ENCODE data around the gene YES1. TPM values are rescaled to one million over a fixed set of nuclear protein-coding genes. Genes with fewer than 3 reads are reported as not detected.
"Not testable (repeated sequence)": the region's sequence is repeated elsewhere in the genome, so short reads cannot be mapped to it uniquely, and the experiment has no call there.

Gene YES1
- total RNA-seq, 1 donor from 2014 or later: 157 TPM

DNA sequence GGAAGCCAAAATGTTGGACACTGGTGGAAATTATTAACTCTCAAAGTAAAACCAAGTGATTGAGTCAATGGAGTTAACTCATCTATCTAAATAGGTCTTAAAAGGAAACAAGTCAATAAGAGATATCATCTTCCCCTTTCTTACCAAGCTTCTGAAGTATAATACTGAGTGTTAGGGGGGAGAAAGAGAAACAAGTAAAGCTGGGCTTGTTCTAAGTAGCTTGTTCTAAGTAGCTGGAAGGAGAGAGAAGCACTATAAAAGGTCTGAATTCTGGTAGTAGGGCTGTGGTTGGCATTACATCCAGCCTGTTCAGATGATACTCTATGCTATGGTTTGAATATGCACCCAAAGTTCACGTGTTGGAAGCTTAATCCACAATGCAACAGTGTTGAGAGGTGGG is 26.8 kb downstream of the YES1 start:
- DNase-seq (ENCODE audit: low read depth): no peak

DNA sequence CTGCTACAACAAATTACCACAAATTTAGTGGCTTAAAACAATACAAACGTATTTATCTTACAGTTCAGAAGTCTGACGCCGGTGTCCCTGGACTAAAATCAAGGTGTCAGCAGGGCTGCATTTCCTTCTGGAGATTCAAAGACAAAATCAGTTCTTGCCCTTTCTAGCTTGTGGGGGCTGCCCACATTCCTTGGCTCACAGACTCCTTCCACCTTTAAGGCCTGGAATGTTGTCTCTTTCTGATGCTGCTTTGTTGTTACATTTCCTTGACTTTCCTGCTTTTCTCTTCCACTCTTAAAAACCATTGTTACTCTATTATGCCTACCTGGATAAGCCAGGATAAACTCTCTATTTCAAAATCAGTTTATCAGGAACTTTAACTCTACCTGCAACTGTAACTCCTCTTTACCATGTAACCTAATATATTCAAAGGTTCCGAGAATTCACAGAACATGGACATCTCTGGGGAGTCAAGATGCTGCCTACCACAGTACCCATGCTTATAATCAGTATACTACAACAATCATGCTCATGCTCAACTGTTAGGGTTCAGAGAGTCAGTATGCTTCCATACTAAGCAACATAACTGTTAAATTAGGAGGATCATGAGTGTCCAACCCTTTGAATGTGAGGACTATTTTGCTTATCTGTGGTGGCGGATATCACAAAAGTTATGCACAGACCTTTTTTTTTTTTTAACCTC is 27.4 kb downstream of the YES1 start:
- no peak for DNase-seq (ENCODE audit: low read depth)

- no peak for DNase-seq (ENCODE audit: low read depth)
Observed at GRCh38 chr18:778194-778927, 33.7 kb downstream of the YES1 start.

DNA sequence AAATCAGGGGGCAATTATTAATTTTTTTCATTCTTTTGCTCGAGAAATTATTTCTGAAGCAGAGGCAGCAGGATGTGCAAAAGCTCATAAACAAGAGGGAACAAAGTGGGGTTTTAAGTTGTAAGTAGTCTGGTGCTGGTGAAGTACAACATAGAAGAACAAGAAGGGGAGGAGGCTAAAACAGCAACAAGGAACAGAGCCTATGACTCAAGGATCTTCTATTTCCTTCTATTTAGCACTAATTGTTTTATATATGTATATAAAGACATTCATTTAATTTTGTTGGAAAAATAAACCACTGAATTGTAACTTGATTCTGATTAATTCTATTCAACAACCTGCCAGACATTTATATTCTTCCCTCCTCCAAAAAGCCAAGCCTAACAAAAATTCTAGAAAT is 35.0 kb downstream of the YES1 start:
- no peak for DNase-seq (ENCODE audit: low read depth)

DNA sequence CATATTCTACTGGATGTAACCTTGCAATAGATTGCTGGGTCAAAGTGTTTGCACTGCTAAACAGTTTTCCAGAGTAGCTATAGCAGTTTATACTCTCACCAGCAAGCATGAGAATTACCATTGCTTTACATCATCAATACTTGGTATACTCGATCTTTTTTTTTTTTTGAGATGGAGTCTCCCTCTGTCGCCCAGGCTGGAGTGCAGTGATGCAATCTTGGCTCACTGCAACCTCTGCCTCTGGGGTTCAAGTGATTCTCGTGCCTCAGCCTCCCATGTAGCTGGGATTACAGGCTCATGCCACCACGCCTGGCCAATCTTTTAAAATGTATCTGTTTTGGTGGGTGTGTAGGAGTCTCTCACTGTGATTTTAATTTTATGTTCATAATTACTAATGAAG is 36.0 kb downstream of the YES1 start:
- DNase-seq (ENCODE audit: low read depth): not testable (repeated sequence)

DNA sequence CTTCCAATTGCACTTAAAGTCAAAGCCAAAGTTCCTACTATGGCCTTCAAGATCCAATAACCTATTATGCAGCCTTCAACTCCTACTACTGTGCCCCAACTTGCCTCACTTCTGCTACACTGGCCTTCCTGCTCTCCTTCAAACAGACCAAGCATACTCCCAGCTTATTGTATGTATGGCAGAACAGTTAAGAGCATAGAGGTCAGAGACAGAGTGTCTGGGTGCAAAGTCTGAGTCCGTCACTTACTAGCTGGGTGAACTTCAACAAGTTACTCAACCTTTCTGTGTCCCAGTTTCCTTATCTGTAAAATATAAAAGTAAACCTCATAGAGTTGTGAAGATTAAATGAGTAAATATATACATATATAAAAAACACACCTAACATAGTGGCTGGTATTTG is 37.2 kb downstream of the YES1 start:
- no peak for DNase-seq (ENCODE audit: low read depth)

DNA sequence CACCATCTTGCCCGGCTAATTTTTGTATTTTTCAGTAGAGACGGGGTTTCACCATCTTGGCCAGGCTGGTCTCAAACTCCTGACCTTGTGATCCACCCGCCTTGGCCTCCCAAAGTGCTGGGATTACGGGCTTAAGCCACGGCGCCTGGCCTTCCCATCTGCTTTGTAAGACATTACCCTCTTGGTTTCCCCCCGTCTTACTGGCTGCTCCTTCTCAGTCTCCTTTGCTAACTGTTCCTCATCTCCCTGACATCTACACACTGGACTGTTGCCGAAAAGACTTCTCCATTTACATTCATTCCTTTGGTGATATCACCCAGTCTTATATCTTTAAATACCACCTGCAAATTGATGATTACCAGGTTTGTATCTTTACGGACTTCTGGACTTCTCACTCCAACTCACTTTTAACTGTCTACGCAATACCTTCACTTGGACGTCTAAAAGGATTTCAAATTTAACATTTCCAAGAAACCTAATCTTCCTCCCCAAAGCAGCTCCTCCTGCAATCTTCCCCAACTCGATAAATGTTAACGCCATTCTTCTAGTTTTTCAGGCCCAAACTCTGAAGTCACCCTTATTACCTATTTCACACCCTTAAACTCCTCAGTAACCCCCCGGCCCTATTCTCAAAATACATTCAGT is 37.9 kb downstream of the YES1 start:
- DNase-seq (ENCODE audit: low read depth): no peak

GRCh38 chr18:770583-770961 is 41.5 kb downstream of the YES1 start:
- DNase-seq (ENCODE audit: low read depth): no peak

GRCh38 chr18:767961-768360 is 44.1 kb downstream of the YES1 start:
- no peak for DNase-seq (ENCODE audit: low read depth)

GRCh38 chr18:767084-767882 is 44.8 kb downstream of the YES1 start:
- DNase-seq (ENCODE audit: low read depth): no peak

DNA sequence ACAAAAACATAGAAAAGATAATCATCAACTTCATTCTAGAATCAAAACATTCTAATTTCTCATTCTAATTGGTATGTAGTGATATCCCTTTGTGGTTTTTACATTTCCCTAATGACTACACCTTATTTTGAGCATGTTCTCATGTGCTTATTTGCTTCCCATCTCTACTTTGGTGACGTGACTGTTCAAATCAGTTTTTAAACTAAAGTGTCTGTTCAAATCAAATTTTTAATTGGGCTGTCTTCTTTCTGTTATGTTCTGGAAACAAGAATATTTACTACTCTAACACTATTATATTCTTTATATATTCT is 45.5 kb downstream of the YES1 start:
- DNase-seq (ENCODE audit: low read depth): no peak

DNA sequence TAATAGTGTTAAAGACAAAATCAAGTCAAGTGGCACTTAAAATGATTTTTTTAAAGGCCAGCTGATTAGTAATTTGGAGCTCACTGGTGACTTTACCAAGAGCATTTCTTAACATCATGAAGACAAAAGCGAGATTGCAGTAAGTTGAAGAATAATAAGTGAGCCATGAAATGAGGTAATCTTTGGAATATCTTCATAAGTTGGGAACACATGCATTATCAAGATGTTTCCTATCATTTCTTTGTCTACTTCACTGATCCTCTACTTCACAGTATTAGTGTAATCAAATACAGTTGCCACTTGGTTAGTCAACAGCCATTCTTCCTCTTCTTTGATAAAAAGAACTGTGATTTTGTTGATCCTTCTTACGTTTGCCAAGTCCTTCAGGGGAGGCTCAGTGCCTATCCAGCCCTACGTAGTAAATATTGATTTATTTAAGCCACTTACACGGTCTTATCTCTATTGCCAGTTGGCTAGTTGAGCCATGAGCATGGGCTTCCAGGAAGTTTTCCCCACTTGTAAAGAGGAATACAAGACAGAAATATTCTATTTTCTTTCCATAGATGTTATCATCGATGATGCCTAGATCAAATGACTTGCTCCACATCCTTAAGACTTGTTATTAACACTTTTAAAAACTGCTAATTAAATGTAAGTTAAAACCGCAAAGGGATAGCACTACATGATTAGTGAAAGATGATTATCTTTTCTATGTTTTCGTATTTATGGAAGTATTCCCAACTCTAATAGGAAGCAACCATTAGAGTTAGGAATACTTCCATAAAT is 46.1 kb downstream of the YES1 start:
- DNase-seq (ENCODE audit: low read depth): no peak

DNA sequence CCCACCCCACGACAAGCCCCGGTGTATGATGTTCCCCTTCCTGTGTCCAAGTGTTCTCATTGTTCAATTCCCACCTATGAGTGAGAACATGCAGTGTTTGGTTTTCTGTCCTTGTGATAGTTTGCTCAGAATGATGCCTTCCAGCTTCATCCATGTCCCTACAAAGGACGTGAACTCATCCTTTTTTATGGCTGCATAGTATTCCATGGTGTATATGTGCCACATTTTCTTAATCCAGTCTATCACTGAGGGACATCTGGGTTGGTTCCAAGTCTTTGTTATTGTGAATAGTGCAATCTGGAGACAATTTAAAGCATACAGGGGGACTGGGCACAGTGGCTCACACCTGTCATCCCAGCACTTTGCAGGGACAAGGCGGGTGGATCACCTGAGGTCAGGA is 52.2 kb downstream of the YES1 start:
- DNase-seq (ENCODE audit: low read depth): not testable (repeated sequence)

DNA sequence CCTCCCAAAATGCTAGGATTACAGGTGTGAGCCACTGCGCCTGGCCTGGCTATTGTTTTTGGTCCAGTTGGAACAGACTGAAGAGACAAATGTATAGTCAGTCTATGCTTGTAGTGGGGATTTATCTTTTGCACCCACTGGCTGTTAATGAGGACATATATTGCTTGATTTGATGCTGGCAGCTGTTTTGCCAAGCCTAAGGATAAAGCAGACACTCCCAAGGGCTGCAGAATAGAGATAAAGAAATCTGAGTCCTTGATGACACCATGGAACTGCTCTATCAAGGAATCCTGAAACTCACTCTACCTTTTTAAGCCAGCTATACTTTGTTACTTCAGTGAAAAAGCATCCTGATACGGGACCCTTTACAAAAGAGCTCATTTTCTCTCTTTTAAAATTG is 56.5 kb downstream of the YES1 start:
- no peak for DNase-seq (ENCODE audit: low read depth)

DNA sequence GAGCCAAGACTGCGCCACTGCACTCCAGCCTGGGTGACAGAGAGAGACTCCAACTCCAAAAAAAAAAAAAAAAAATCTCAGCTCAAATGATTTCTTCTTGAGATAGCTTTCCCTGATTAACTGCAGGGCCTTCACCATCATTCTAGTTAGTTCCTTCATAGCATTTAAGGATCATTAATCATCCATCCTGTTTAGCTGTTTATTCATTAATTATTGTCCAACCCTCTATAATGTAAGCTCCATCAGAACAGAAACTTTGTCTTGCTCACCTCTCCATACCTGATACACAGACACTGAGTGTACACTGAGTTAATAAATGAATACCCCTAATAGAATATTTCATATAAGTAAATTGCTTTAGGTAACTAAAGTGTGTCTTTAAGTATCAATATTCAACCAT is 57.4 kb downstream of the YES1 start:
- no peak for DNase-seq (ENCODE audit: low read depth)

DNA sequence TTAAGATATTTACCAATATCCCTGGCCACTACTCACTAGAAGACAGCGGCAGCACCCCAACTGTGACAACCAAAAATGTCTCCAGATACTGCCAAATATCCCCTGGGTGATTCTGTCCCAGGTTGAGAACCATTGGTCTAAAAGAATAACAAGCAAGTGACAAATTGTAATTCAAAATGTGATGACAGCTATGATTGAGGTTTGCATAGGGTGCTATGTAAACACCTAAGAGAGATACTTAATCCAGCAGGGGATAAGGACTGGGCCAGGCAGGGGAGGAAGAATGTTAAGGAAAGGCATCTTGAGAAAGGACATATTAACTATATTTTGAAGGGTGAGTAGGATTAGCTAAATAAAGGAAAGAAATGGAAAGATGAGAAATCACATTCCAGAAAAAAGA is 61.6 kb downstream of the YES1 start:
- no peak for DNase-seq (ENCODE audit: low read depth)

GRCh38 chr18:744832-745597 is 67.0 kb downstream of the YES1 start:
- DNase-seq (ENCODE audit: low read depth): no peak

GRCh38 chr18:741931-742512 is 70.0 kb downstream of the YES1 start:
- peak; percentile 44 for DNase-seq (ENCODE audit: low read depth)

GRCh38 chr18:732371-732770 is 79.7 kb downstream of the YES1 start:
- DNase-seq (ENCODE audit: low read depth): no peak

GRCh38 chr18:731185-731584 is 80.9 kb downstream of the YES1 start:
- DNase-seq (ENCODE audit: low read depth): no peak

Measured in myocyte (in vitro differentiated cells).